Ammon's horn (tissue), 1 donor: ENCODE measurements around the gene EHD2.
A peak's percentile ranks its signal among the peaks of the same experiment; 100 is the strongest.
"Not testable (repeated sequence)": the region's sequence is repeated elsewhere in the genome, so short reads cannot be mapped to it uniquely, and the experiment has no call there.

Experiments used
- DNase-seq: peaks from one replicate; pipeline ENCODE4 v3.0.0-alpha.2; 2016; ENCODE audit warnings: low spot score

EHD2 gene

DNA sequence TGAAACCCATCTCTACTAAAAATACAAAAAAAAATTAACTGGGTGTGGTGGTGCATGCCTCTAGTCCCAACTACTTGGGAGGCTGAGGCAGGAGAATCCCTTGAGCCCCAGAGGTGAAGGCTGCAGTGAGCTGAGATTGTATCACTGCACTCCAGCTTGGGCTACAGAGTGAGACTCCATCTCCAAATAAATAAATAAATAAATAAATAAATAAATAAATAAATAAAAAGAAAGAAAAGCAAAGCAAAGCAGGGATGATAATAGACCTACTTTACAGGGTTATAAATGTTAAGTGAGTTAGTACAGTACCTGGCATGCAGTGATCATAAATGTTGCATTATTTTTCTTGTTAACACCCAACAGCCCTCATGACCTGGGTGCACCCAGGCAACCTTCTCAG is 1.6 kb downstream of the EHD2 start:
- not testable (repeated sequence) for DNase-seq

DNA sequence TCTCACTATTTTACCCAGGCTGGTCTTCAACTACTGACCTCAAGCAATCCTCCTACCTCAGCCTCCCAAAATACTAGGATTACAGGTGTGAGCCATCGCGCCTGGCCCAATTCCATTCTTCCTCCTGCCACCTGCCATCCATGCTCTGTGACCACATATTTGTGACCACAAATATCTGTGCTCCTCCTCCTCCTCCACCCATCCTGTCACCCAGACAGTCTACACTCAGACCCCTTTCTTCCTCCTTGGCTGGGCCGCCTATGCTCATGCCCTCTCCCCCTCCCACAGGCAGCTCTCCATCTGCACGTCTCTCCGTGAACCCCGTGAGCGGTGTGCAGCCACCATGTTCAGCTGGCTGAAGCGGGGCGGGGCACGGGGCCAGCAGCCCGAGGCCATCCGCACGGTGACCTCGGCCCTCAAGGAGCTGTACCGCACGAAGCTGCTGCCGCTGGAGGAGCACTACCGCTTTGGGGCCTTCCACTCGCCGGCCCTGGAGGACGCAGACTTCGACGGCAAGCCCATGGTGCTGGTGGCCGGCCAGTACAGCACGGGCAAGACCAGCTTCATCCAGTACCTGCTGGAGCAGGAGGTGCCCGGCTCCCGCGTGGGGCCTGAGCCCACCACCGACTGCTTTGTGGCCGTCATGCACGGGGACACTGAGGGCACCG is 3.2 kb downstream of the EHD2 start:
- no peak for DNase-seq

DNA sequence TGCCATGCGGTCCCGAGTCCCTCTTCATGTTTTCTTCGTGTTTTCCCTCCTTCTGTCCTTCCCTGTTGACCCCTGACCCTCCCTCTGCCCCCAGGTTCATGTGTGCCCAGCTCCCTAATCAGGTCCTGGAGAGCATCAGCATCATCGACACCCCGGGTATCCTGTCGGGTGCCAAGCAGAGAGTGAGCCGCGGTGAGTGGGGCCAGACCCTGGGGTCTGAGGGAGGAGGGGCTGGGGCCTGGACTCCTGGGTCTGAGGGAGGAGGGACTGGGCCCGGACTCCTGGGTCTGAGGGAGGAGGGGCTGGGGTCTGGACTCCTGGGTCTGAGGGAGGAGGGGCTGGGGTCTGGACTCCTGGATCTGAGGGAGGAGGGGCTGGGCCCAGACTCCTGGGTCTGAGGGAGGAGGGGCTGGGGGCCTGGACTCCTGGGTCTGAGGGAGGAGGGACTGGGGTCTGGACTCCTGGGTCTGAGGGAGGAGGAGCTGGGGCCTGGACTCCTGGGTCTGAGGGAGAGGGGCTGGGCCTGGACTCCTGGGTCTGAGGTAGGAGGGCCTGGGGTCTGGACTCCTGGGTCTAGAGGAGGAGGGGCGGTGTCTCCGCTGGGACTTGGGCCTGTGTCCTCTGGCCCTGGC is 5.3 kb downstream of the EHD2 start:
- DNase-seq = not testable (repeated sequence)

DNA sequence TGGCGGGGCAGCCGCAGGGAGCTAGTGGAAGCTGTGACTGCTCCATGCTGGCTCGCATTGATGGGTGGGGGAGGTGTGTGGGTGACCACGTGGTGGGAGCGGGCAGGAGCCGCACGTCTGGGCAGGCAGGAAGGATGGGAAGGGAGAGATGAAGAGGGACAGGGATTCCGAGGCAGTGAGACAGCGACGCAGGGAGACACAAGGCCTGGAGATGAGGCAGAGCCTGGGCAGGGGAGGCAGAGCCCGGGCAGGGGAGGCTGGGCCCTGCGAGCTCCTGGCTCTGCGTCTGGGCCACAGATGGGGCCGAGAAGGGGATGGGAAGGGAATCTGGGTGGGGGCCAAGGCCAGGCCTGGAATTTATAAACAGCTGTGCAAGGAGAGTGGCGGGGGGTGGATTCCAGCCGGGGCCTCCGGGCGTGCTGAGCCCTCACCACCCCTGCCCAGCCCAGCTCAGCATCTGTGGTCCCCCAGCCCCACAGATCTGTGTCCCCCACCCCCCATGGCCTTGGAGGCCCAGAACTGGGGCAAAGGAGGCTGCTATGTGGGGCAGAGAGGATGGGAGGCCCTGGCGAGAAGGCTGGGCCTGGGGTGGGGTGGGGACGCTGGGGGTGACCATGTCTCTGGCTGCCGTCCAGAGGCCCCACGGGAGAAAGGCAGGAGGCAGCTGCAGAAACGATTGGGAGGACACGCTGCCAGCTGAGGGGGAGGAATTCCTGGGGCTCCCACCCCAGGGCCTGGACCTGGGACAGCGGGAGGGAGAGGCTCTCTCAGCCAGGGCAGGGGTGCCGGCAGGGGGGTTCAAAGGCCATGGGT is 6.0 kb downstream of the EHD2 start:
- DNase-seq = peak; percentile 71

DNA sequence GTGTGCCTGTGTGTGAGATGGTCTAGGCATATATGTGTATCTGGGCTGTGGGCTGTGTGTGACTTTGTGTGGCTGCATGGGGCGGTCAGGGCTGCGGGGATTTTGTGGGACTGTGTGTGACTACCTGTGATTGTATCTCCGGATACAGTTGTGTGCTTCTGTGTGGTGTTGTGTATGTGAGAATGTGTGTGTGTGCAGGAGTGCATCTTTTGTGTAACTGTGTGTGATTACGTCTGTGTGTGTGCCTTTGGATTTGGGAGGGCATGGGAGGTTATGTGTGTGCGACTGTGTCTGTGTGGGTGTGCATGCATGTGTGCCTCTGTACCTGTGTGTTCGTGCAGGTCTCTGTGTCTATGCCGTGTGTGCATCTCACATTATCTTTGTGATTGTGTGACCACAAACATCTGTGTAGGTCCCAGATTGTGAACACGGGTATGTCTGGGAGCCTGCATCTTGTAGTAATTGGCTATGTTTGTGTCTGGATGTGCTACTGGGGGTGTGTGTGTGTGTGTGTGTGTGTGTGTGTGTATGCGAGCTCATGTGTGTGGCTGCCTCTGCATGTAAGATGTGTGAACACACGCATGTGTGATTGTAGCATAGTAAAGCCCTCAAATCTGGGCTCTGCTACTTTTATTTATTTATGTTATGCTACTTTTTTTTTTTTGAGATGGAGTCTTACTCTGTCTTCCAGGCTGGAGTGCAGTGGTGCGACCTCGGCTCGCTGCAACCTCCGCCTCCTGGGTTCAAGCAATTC is 7.6 kb downstream of the EHD2 start:
- DNase-seq = no peak

DNA sequence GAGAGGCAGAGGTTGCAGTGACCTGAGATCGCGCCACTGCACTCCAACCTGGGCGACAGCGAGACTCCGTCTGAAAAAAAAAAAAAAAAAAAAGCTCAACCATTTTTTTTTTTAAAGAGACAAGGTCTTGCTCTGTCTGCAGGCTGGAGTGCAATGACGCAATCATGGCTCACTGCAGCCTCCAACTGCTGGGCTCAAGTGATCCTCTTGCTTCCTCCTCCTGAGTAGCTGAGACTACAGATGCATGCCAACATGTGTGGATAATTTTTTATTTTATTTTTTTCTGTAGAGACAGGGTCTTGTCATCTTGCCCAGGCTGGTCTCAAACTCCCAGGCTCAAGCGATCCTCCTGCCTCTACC is 10.3 kb downstream of the EHD2 start:
- no peak for DNase-seq

DNA sequence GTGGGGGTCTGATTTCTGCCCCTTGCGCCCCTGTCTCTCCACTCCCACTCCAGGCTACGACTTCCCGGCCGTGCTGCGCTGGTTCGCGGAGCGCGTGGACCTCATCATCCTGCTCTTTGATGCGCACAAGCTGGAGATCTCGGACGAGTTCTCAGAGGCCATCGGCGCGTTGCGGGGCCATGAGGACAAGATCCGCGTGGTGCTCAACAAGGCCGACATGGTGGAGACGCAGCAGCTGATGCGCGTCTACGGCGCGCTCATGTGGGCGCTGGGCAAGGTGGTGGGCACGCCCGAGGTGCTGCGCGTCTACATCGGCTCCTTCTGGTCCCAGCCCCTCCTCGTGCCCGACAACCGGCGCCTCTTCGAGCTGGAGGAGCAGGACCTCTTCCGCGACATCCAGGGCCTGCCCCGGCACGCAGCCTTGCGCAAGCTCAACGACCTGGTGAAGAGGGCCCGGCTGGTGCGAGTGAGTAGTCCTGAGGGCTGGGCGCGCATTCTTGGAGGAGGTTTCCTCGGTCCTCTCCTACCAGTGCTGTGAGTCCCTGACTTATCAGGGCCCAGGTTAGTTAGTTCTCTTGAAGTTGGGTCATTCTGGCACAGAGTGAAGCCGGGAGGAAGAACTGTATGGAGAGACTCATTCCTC is 12.7 kb downstream of the EHD2 start:
- DNase-seq = no peak

DNA sequence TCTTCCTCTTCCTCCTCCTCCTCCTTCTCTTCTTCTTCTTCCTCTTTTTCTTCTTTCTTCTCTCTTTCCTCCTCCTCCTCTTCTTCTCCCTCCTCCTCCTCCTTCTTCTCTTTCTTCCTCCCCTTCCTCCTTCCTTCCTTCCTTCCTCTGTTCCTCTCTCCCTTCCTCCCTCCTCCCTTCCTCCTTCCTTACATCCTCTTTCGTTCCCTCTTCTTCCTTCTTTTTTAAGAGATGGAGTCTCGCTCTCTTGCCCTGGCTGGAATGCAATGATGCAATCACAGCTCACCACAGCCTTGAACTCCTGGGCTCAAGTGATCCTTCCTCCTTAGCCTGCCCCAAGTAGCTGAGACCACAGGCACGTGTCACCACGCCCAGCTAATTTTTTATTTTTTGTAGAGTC is 13.2 kb downstream of the EHD2 start:
- no peak for DNase-seq

DNA sequence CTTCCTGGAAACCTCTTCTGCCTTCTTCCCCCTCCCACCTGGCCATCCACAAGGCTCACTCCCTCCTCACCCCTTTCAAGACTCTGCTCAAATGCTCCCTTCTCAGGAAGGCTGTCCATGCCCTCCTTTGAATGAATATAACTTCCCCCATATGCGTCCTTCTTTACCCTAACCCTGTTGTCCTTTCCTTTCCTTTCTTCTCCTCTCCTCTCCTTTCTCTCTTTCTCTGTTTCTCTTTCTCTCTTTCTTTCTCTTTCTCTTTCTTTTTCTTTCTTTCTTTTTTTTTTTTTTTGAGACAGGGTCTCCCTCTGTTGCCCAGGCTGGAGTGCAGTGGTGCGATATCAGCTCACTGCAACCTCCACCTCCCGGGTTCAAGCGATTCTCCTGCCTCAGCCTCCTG is 15.1 kb downstream of the EHD2 start:
- not testable (repeated sequence) for DNase-seq

DNA sequence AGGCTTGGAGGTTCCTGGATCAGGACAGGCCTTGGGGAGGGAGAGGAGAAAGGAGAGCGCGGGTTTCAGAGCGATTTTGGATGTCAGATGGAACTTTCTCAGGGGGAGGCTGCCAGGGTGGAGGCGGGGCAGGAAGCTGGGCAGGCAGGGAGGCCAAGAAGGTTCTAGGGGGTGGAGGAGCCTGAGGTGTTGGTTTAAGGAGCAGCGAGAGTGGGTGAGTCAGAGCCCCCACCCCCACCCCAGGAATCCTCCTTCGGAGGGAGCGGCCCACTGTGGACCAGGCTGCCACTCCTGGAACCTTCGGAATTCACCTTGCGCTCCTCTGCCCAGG is 16.2 kb downstream of the EHD2 start:
- no peak for DNase-seq

DNA sequence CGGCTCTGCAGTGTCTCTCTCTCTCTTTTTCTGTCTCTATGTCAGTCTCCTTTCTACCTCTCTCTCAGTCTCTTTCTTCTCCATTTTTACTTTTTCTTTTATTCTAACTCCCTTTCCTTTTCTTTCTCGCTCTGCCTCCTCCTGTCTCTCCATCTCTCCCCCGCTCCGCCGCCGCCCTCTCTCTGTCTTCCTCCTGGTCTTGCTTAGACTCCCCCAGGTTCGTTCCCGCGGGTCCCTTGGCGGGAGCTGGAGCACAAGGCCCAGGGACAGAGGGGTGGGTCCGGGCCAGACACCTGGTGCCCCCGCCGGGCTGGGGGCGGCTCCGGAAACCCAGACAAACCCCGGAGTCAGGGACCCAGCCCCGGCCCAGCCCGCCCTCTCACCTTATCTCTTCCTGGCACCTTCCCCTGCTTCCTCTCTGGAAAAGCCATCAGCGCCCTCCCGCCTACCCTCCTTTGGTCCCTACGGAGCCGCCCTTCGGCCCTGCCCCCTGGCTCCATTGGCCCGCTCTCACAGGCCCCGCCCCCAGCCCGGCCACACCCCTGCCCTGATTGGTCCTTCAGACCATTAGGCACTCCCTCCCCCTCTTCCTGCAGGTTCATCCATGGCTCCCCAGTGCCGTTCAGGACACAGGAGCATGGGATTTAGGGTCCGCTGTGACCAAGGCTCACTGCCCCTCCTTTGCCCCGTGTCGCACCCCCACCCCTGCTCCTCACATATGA is 16.7 kb downstream of the EHD2 start:
- no peak for DNase-seq

DNA sequence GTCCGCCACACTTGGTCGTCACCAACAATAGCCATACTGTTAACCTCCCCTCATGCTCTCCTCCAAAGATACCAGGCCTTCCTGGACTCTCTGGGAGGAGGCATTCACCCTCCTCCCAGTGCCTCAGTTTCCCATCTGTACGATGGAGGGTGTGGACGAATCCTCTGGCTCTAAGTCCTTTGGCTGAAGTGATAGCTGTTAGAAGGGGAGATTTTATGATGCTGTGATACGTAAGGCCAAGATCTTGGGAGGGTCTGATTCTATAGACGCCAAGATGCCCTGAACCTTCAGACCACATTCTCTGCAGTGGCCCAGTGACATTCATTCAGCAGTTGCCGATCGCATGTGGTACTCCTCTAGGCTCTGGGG is 17.3 kb downstream of the EHD2 start:
- no peak for DNase-seq

DNA sequence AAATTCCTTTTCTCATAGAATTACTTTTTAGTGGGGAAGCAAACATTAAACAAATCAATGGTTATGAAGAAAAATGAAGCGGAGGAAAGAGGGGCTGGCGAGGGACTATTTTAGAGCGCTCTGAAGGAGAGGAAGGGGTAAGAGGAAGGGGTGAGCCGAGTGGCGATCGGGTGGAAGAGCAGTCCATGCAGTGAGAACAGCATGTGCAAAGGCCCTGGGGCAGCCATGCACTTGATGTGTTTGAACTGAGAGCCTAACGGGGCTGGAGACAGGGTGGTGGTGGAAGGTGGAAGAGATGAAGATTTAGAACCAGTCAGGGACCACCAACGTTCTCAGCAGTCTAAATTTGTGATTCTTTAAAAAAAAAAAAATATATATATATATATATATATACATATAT is 17.7 kb downstream of the EHD2 start:
- no peak for DNase-seq

DNA sequence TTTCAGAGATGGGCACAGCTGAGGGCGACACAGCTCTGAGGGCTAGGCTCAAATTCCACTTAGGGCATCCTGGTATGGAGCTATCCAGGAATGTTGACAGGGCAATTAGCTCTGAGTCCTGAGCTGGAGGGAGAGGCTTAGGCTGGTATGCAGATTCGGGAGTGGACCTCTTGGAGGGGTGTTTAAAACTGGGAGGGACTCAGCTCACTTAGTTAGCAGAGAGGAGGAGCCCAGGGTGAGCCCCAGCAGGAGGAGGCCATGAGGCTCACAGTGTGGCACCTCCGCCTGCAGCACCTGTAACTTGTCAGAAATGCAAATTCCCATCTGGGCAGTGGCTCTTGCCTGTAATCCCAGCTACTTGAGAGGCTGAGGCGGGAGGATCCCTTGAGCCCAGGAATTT is 21.9 kb downstream of the EHD2 start:
- no peak for DNase-seq

DNA sequence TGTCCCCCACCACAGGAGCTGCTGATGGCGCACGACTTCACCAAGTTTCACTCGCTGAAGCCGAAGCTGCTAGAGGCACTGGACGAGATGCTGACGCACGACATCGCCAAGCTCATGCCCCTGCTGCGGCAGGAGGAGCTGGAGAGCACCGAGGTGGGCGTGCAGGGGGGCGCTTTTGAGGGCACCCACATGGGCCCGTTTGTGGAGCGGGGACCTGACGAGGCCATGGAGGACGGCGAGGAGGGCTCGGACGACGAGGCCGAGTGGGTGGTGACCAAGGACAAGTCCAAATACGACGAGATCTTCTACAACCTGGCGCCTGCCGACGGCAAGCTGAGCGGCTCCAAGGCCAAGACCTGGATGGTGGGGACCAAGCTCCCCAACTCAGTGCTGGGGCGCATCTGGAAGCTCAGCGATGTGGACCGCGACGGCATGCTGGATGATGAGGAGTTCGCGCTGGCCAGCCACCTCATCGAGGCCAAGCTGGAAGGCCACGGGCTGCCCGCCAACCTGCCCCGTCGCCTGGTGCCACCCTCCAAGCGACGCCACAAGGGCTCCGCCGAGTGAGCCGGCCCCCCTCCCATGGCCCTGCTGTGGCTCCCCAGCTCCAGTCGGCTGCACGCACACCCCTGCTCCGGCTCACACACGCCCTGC is 27.8 kb downstream of the EHD2 start:
- no peak for DNase-seq

DNA sequence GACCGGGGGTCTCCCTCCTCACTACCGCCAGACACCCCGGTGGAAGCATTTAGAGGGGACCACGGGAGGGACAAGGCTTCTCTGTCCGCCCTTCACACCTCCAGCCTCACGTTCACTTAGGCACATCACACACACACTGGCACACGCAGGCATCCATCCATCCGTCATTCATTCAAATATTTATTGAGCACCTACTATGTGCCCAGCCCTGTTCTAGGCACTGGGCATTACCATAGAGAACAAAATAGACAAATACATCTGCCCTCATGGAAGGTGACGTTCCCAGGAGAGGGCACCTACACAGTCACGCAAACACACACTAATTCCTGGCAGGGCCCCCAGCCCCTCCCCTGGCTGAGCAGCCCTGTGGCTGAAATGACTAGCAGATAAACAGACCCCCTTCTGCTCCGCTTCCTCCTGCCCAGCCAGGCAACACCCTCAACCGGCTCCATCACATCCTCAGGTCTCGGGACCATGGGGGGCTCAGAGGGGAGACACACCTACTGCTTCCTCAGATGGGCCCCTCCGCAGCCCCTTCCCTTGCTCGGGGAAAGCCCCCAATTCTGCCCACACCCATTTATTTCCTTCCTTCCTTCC is 28.4 kb downstream of the EHD2 start:
- DNase-seq = no peak

DNA sequence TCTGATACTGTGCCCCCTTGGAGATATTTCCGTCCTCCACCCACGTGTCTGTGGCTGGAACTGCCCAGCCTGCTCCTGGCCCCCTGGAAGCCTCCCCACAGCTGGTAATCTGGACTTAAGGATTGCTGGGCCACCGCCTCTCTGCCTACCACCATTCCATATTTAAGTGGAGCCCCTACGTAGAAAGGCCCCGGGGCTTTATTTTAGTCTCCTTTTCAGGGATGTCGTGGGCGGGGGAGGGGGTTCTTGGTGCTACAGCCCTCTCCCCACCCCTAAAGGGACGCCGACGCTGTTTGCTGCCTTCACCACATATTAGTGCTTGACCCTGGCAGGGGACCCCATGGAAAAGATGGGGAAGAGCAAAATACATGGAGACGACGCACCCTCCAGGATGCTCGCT is 29.4 kb downstream of the EHD2 start:
- DNase-seq = no peak

DNA sequence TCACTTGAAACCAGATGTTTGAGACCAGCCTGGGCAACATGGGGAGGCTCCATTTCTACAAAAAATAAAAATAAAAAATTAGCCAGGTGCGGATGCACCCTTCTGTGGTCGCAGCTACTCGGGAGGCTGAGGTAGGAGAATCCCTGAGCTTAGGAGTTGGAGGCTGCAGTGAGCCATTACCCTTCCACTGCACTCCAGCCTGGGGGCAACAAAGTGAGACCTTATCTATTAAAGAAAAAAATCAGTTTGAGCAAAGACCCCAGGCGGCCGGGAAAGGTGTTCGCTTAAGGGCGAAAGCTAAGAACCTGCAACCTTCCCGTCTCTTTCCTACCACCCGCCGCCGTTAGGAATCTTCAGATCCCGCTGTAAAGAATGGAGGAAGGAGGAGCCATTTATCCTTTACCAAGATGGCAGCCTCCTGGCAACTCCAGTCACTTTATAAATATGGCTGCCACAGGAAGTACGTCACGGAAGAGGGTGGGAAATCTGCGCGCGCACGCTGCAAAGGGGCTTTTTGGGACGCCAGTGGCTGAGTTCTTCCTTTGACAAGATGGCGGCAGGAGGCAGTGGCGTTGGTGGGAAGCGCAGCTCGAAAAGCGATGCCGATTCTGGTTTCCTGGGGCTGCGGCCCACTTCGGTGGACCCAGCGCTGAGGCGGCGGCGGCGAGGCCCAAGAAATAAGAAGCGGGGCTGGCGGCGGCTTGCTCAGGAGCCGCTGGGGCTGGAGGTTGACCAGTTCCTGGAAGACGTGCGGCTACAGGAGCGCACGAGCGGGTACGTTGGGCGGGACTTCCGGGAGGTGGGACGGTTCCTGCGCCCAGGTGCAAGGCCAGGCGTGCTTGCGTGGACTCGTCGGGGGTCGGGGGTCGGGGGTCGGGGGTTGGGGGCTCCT is 32.0 kb downstream of the EHD2 start, which contains the start of gene NOP53:
Gene NOP53, plus strand, starts transcription at position 537 of the 892 bp plus-strand sequence. Its CDS starts 14 bp downstream, at position 551.
- peak; percentile 97 for DNase-seq

DNA sequence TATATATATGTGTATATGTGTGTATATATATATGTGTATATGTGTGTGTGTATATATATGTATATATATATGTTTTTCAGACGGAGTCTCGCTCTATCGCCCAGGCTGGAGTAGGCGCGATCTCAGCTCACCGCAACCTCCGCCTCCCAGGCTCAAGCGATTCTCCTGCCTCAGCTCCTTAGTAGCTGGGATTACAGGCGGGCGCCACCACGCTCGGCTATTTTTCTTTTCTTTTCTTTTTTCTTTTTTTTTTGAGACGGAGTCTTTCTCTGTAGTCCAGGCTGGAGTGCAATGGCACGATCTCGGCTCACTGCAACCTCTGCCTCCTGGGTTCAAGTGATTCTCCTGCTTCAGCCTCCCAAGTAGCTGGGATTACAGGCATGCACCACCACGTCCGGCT is 32.9 kb downstream of the EHD2 start:
- DNase-seq = not testable (repeated sequence)
